HG02852 (cell line): ENCODE data around the gene SUSD1.

Source experiments
- ATAC-seq: cut with Tn5 transposase; IDR thresholded peaks from one replicate; pipeline ENCODE4 v1.9.1; 2021; ENCODE audit warnings: mild to moderate bottlenecking, moderate library complexity; ENCODE audit not compliant: unreplicated experiment

Gene SUSD1

GRCh38 chr9:111993319-111993718 lies 181.8 kb downstream of the SUSD1 start:
- no peak for ATAC-seq

DNA sequence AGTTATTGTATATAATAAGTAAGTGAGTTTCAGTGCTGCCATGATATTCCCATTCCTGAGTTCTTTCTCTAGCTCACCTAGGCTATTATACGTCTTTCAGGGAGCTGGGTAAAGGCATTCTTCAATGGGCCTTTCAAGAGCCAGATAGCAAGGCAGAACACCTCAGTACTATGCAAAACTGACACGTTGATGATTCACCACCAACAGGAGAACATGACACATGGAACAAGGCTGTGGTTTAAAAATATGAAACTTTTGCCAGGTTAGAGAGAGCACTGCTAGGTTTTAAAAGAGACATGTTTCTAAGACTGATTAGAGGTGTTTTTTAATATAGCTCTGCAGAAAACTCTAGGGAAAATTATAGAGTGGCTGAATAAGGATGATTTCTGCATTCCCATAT lies 182.6 kb downstream of the SUSD1 start:
- ATAC-seq: peak; percentile 73

GRCh38 chr9:111991179-111991578 lies 183.9 kb downstream of the SUSD1 start:
- ATAC-seq: no peak
